T-cell (primary cell): ENCODE measurements around the gene METAP2. TPM values are rescaled to one million over a fixed set of nuclear protein-coding genes. Genes with fewer than 3 reads are reported as not detected.

Experiments
- ATAC-seq, 4 experiments: fragments of 200-7000 bp in 3 of 4; fragments of 150-1000 bp in 1 of 4; cut with Tn5 transposase; replicated peaks in 1 of 4; 1 replicate in 3 of 4; 2 replicates in 1 of 4; pipeline ENCODE4 v1.10.0; 2021; ENCODE audit warnings: moderate library complexity in 3 of 4, mild to moderate bottlenecking in 2 of 4, moderate number of reproducible peaks in 1 of 4
- CTCF ChIA-PET, 2 donors: fragments of 300-600 bp; sonication (Branson Sonifier 250); formaldehyde crosslinking; loops; one replicate each; lab custom pipeline; 2022; ENCODE audit warnings: antibody characterized with exemption in 2 of 2; lab: Charles Lee
- POLR2A ChIA-PET, 2 donors: fragments of 300-600 bp; sonication (Branson Sonifier 250); formaldehyde crosslinking; loops; one replicate each; lab custom pipeline; 2022; ENCODE audit warnings: antibody characterized with exemption in 2 of 2; lab: Charles Lee
- DNase-seq, 35 experiments: peaks; one replicate each; pipeline versions ENCODE4 v3.0.0 to v3.0.0-alpha.2; 2013 to 2023
- H3K27ac ChIP-seq: one replicate; pipeline ENCODE4 v1.5.1; 2013; ENCODE audit warnings: low read length
- H3K27me3 ChIP-seq, 2 experiments: replicated peaks in 1 of 2; 1 replicate in 1 of 2; 2 replicates in 1 of 2; pipeline versions ENCODE4 v1.6.1 to v1.7.0; 2013; ENCODE audit warnings: low read length in 1 of 2, mixed read lengths in 1 of 2; ENCODE audit not compliant: control insufficient read depth in 2 of 2, insufficient read depth in 2 of 2; ENCODE audit errors: extremely low read depth in 1 of 2
- H3K36me3 ChIP-seq, 2 donors: 1 replicate in 1 of 2; 2 replicates in 1 of 2; pipeline versions ENCODE4 v1.6.1 to v1.7.0; 2013; ENCODE audit warnings: low read length in 1 of 2; ENCODE audit not compliant: control insufficient read depth in 2 of 2, insufficient read depth in 1 of 2; ENCODE audit errors: extremely low read depth in 1 of 2
- H3K4me1 ChIP-seq, 2 experiments: 1 replicate in 1 of 2; 2 replicates in 1 of 2; pipeline versions ENCODE4 v1.6.1 to v1.7.0; 2013; ENCODE audit warnings: low read length in 2 of 2, mixed read lengths in 1 of 2; ENCODE audit not compliant: insufficient read depth in 2 of 2, control insufficient read depth in 1 of 2; ENCODE audit errors: extremely low read depth in 1 of 2
- H3K4me3 ChIP-seq, 2 donors: 1 replicate in 1 of 2; 2 replicates in 1 of 2; pipeline versions ENCODE4 v1.5.1 to v1.7.0; 2013; ENCODE audit warnings: mild to moderate bottlenecking in 2 of 2, low read length in 1 of 2, moderate library complexity in 1 of 2; ENCODE audit not compliant: control insufficient read depth in 1 of 2; ENCODE audit errors: extremely low read depth in 1 of 2
- H3K9me3 ChIP-seq: 2 replicates; pipeline ENCODE4 v1.7.0; 2013
- H3K27ac Mint-ChIP-seq, 2 donors: one replicate each; pipeline ENCODE4 v1.8.0; 2020 to 2021; ENCODE audit warnings: mild to moderate bottlenecking in 2 of 2, mixed read lengths in 2 of 2
- H3K27me3 Mint-ChIP-seq, 2 donors: one replicate each; pipeline ENCODE4 v1.8.0; 2021 to 2022; ENCODE audit warnings: mixed read lengths in 2 of 2
- H3K36me3 Mint-ChIP-seq: one replicate; pipeline ENCODE4 v1.8.0; 2021; ENCODE audit warnings: mixed read lengths
- H3K4me1 Mint-ChIP-seq, 3 donors: one replicate each; pipeline ENCODE4 v1.8.0; 2020 to 2022; ENCODE audit warnings: mixed read lengths in 3 of 3, mild to moderate bottlenecking in 1 of 3
- H3K4me3 Mint-ChIP-seq, 3 donors: one replicate each; pipeline ENCODE4 v1.8.0; 2020 to 2022; ENCODE audit warnings: mild to moderate bottlenecking in 3 of 3, mixed read lengths in 3 of 3, moderate library complexity in 3 of 3
- H3K9me3 Mint-ChIP-seq, 3 donors: one replicate each; pipeline ENCODE4 v1.8.0; 2020 to 2022; ENCODE audit warnings: mixed read lengths in 3 of 3
- WGBS: methylation state at CpG from one replicate; pipeline ENCODE4 v1.1.5; 2013; ENCODE audit warnings: missing lambda C conversion rate; ENCODE audit not compliant: insufficient coverage; 5-methylcytosine and 5-hydroxymethylcytosine counted together
- total RNA-seq, 35 experiments: library from RNA in 6 of 35; stranded (reverse) in 6 of 35; fragments of 120-200 nt in 1 of 35; gene quantifications; one replicate each; pipeline versions ENCODE4 v1.2.1 to v1.2.4 and lab custom pipeline; 2013 to 2026

METAP2 gene
- total RNA-seq, 5 donors from 2014 or later (not counting 1 experiment from before 2014, with no cell fraction given), result 47.7 to 55.6 (median 51.4) TPM

GRCh38 chr12:95553197-95553943, 79.4 kb downstream of the METAP2 start:
- ATAC-seq, result no peak
- peaks cover 0 to 3% (median 0%) of the 10 kb centered on the region in 3 donors for H3K9me3 Mint-ChIP-seq
- Histone ChIP-seq H3K4me3 (no peak overlapping the region), H3K9me3 (no peaks in the 10 kb centered on the region), H3K36me3 (no peaks in the 10 kb centered on the region), H3K4me1 (peaks cover 16 to 38% of the 10 kb centered on the region in 2 experiments), H3K27me3 (no peaks in the 10 kb centered on the region), H3K27ac (peak overlapping the region; percentile 5)
- no peaks in the 10 kb centered on the region for H3K36me3 Mint-ChIP-seq
- peak overlapping the region; percentile 65 to 72 (median 70) for H3K4me3 Mint-ChIP-seq
- peaks cover 47 to 49% (median 48%) of the 10 kb centered on the region in 3 donors for H3K4me1 Mint-ChIP-seq
- H3K27me3 Mint-ChIP-seq, result peaks cover 0 to 3% of the 10 kb centered on the region in 2 donors
- ChIA-PET CTCF (interaction anchor here (0.9 to 1.4 kb wide), 3 partner anchors 13 to 18 kb away, joined by 3 to 6 read pairs (median 4); no protein-coding TSS in a partner anchor), POLR2A (no interaction called here)
- DNase-seq, result peak in 1 of 35 experiments; percentile 28
- peak overlapping the region; percentile 83 to 90 for H3K27ac Mint-ChIP-seq
- WGBS, result no CpG with 5 or more reads among the region's 5 CpGs

DNA sequence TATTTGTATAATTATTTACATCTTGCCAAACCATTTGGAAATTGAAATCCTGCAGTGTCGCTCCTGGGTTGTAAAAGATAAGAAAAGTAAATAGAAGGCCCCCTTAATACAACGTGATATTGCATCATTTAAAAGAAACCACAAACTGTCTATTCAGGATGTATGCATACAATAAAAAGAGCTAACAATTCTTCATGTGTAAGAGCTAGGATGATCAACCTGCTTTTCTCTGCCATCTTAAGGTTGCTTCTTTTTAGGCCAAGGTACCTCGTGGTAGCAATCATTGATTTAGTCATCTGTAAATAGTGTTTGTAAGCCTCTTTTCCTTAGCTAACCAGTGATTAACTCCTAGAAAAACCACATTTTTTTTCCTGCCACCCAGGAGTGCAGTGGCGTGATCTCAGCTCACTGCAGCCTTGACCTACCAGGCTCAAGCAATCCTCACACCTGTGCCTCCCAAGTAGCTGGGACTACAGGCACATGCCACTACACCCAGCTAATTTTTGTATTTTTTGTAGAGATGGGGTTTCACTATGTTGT, 80.7 kb downstream of the METAP2 start:
- CTCF ChIA-PET, result interaction anchor here (0.6 to 1.4 kb wide), 3 partner anchors 20 to 332 kb away, joined by 3 to 6 read pairs (median 3); no protein-coding TSS in a partner anchor
- Mint-ChIP-seq H3K36me3 (no peaks in the 10 kb centered on the region), H3K4me1 (peaks cover 43 to 47% (median 43%) of the 10 kb centered on the region in 3 donors), H3K4me3 (peak overlapping the region in 1 of 3 donors; percentile 8), H3K27ac (peak overlapping the region in 1 of 2 donors; percentile 50), H3K9me3 (peaks cover 0 to under 1% (median 0%) of the 10 kb centered on the region in 3 donors), H3K27me3 (peaks cover 0 to 1% of the 10 kb centered on the region in 2 donors)
- no peak overlapping the region for H3K4me3 ChIP-seq
- DNase-seq (no peak), ATAC-seq (no peak)
- no peaks in the 10 kb centered on the region for H3K27me3 ChIP-seq
- no peaks in the 10 kb centered on the region for H3K9me3 ChIP-seq
- WGBS, result no CpG with 5 or more reads among the region's 4 CpGs
- H3K4me1 ChIP-seq, result peaks cover 11 to 38% of the 10 kb centered on the region in 2 experiments
- H3K27ac ChIP-seq, result no peak overlapping the region
- H3K36me3 ChIP-seq, result no peaks in the 10 kb centered on the region
- POLR2A ChIA-PET, result interaction anchor here in 1 of 2 donors (0.6 kb wide), 1 partner anchor 1379 kb away, joined by 4 read pairs; no protein-coding TSS in a partner anchor

DNA sequence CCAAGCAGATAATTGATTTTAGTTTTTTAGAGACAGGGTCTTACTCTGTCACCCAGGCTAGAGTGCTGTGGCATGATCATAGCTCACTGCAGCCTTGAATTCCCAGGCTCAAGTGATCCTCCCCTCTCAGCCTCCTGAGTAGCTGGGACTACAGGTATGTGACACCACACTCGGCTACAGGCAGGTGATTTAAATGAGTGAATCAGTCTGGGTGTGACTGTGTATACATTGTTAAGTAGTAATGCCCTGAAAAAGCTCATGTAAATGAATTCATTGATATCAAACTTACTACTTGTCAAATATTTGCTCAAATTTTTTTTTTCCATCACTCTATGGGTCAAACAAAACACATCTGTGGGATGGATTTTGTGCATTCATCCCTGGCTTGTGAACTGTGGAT, 83.7 kb downstream of the METAP2 start:
- CTCF ChIA-PET, result no interaction called here
- no CpG with 5 or more reads among the region's 1 CpG for WGBS
- H3K4me3 Mint-ChIP-seq, result no peak overlapping the region

More for the DNA sequence above, 83.7 kb downstream of the METAP2 start:
- Mint-ChIP-seq H3K36me3 (no peaks in the 10 kb centered on the region), H3K27ac (no peak overlapping the region), H3K27me3 (no peaks in the 10 kb centered on the region), H3K4me1 (peaks cover 19 to 23% (median 20%) of the 10 kb centered on the region in 3 donors), H3K9me3 (no peaks in the 10 kb centered on the region)
- Histone ChIP-seq H3K4me1 (peaks cover 6 to 19% of the 10 kb centered on the region in 2 experiments), H3K4me3 (no peak overlapping the region), H3K36me3 (no peaks in the 10 kb centered on the region), H3K27ac (no peak overlapping the region), H3K27me3 (no peaks in the 10 kb centered on the region), H3K9me3 (no peaks in the 10 kb centered on the region)
- ATAC-seq, result no peak
- POLR2A ChIA-PET, result no interaction called here
- no peak for DNase-seq

Other genes starting within 250 kb of the METAP2 start
- 10 to 100 TPM in 1 of 5 donors, 1 to 10 TPM in 4; 2.9 to 12.2 (median 5.9) TPM for gene USP44, start 77.3 kb downstream of the METAP2 start, total RNA-seq